ENCODE results near the gene ABI2. TPM values are rescaled to one million over a fixed set of nuclear protein-coding genes. Genes with fewer than 3 reads are reported as not detected.
"Not testable (repeated sequence)": the region's sequence is repeated elsewhere in the genome, so short reads cannot be mapped to it uniquely, and the experiment has no call there.

ABI2 gene
- 31.4 and 32.3 TPM in 2 replicates for total RNA-seq

- Mint-ChIP-seq H3K27me3 (ENCODE audit: insufficient read depth) (no peaks in the 10 kb centered on the region), H3K27ac (peak within 1 kb of the TSS; percentile 91), H3K9me3 (no peaks in the 10 kb centered on the region), H3K36me3 (ENCODE audit: low read depth) (peaks cover 10% of the 10 kb centered on the region), H3K4me1 (ENCODE audit: low read depth) (peaks cover 34% of the 10 kb centered on the region), H3K4me3 (peak within 1 kb of the TSS; percentile 94)
- DNase-seq (ENCODE audit: low spot score): peak; percentile 60
- intact Hi-C loops (cut with micrococcal nuclease): loop anchor here (1.0 to 5.0 kb wide), 4 partner anchors 89 to 484 kb away; partner anchors contain the start of genes CYP20A1, NBEAL1 and WDR12
Observed at GRCh38 chr2:203327901-203328759, at the start of gene ABI2. Gene ABI2 (plus strand): TSS chr2:203328394. CDS start chr2:203328515, 121 bp downstream.

DNA sequence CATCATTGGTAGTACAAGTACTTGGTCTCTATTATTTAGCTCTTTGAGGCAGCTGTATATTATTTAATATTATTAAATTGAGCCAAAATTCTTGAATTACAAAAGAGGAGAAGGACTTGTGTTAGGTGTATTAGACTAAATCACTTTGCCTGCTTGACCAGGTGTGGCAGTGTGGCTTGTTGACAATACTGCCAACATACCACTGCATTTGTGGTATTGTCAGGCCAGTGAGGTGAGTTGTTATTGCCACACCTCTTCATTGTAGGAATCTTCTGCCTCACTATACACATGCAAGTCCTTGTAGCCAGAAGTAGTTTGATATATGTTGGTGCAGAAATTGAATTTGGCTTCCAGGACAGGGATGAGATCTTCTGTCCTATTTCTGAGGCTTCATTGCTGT is 48.9 kb upstream of the ABI2 start:
- no peak for DNase-seq (ENCODE audit: low spot score)
- Mint-ChIP-seq H3K27ac (no peak overlapping the region), H3K36me3 (ENCODE audit: low read depth) (peaks cover 27% of the 10 kb centered on the region), H3K9me3 (no peaks in the 10 kb centered on the region), H3K4me3 (no peak overlapping the region), H3K27me3 (ENCODE audit: insufficient read depth) (no peaks in the 10 kb centered on the region), H3K4me1 (ENCODE audit: low read depth) (no peaks in the 10 kb centered on the region)
- intact Hi-C loops (cut with micrococcal nuclease): no loop called here

DNA sequence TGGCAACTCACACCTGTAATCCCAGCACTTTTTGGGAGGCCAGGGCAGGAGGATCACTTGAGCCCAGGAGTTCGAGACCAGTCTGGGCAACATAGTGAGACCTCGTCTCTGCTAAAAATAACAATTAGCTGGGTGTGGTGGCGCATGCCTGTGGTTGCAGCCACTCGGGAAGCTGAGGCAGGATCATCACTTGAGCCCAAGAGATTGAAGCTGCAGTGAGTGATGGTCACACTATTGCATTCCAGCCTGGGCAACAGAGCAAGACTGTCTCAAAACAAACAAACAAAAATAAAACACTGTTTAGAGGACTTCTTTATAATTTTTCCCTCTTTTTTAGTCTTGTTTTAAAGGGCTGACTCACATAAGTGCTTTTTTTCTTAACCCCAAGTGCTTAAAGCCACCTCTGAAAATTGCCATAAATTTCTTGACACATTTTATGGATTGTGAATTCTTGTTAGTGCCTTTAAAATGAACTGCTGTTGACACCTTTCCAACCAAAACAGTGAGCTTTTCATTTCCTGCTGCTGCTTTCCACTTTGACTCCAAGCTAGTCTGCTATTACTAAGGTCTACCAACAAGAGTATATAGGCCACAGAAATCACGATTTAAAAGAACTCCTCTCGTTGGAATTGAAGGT is 47.6 kb upstream of the ABI2 start:
- Mint-ChIP-seq H3K4me3 (no peak overlapping the region), H3K9me3 (no peaks in the 10 kb centered on the region), H3K36me3 (ENCODE audit: low read depth) (peaks cover 30% of the 10 kb centered on the region), H3K4me1 (ENCODE audit: low read depth) (no peaks in the 10 kb centered on the region), H3K27ac (no peak overlapping the region), H3K27me3 (ENCODE audit: insufficient read depth) (no peaks in the 10 kb centered on the region)
- intact Hi-C loops (cut with micrococcal nuclease): no loop called here
- DNase-seq (ENCODE audit: low spot score): no peak

- H3K4me3 Mint-ChIP-seq: no peak overlapping the region
- H3K27me3 Mint-ChIP-seq (ENCODE audit: insufficient read depth): no peaks in the 10 kb centered on the region
- no peaks in the 10 kb centered on the region for H3K4me1 Mint-ChIP-seq (ENCODE audit: low read depth)
- no peak for DNase-seq (ENCODE audit: low spot score)
- intact Hi-C loops (cut with micrococcal nuclease): no loop called here
- no peaks in the 10 kb centered on the region for H3K9me3 Mint-ChIP-seq
- H3K27ac Mint-ChIP-seq: no peak overlapping the region
- peaks cover 25% of the 10 kb centered on the region for H3K36me3 Mint-ChIP-seq (ENCODE audit: low read depth)
Observed at GRCh38 chr2:203282101-203282500, 46.1 kb upstream of the ABI2 start.

- Mint-ChIP-seq H3K4me1 (ENCODE audit: low read depth) (no peaks in the 10 kb centered on the region), H3K9me3 (no peaks in the 10 kb centered on the region), H3K27me3 (ENCODE audit: insufficient read depth) (no peaks in the 10 kb centered on the region), H3K27ac (no peak overlapping the region), H3K36me3 (ENCODE audit: low read depth) (peaks cover 18% of the 10 kb centered on the region), H3K4me3 (no peak overlapping the region)
- intact Hi-C loops (cut with micrococcal nuclease): no loop called here
- no peak for DNase-seq (ENCODE audit: low spot score)
Observed at GRCh38 chr2:203286532-203286931, 41.7 kb upstream of the ABI2 start.

DNA sequence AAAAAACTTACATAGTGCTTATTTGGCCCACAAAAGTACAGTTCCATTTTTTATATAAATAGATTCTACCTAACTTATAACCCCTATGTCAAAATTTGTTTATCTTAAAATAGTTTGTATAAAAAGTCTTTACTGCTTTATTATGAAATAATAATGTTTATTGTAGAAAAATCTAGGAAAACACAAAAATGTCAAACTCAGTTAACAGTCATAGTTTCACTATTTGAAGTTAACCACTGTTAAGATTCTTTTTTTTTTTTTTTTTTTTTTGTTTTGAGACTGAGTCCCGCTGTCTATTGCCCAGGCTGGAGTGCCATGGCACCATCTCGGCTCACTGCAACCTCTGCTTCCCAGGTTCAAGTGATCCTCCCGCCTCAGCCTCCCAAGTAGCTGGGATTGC is 26.5 kb upstream of the ABI2 start:
- peaks cover 2% of the 10 kb centered on the region for H3K36me3 Mint-ChIP-seq (ENCODE audit: low read depth)
- no peaks in the 10 kb centered on the region for H3K9me3 Mint-ChIP-seq
- intact Hi-C loops (cut with micrococcal nuclease): no loop called here
- no peak overlapping the region for H3K27ac Mint-ChIP-seq
- no peaks in the 10 kb centered on the region for H3K4me1 Mint-ChIP-seq (ENCODE audit: low read depth)
- DNase-seq (ENCODE audit: low spot score): no peak
- no peaks in the 10 kb centered on the region for H3K27me3 Mint-ChIP-seq (ENCODE audit: insufficient read depth)
- H3K4me3 Mint-ChIP-seq: no peak overlapping the region

GRCh38 chr2:203302586-203302985 is 25.6 kb upstream of the ABI2 start:
- H3K4me1 Mint-ChIP-seq (ENCODE audit: low read depth); H3K36me3 Mint-ChIP-seq (ENCODE audit: low read depth); H3K4me3 Mint-ChIP-seq; H3K27ac Mint-ChIP-seq; intact Hi-C loops (cut with micrococcal nuclease); DNase-seq (ENCODE audit: low spot score); H3K9me3 Mint-ChIP-seq; H3K27me3 Mint-ChIP-seq (ENCODE audit: insufficient read depth): not testable (repeated sequence)

DNA sequence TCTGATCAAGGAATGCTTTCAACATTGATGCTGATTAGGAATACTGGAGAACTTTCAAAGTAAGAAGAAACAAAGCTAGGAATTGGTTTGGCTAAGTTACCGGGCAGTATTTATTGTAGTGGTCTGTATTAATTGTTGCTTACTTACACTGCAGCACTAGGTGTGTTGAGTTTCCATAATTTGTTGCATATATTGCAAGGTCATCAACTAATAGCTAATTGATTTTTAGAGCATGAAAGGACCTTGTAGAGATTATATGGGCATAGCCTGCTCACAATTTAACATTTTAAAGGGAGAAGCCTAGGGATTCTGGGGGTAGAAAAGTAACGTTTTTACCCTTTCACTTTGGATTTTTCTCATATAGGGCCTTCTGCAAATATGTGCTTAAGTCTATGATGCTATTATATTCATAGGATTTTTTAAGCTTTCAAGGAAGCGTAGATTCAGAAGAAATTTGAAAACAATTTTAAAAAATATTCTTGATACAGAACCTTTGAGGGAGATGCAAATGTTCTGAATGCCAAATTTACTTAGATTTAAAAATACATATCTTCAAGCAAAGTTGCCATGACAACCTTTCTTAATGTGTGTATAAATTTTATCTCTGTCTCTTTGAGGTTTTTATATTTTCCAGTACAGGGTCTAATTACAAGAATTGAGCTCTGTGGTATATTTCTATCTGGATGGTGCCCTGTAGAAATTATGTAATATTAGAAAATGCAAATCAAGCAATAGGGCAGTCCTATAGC is 17.3 kb upstream of the ABI2 start:
- Mint-ChIP-seq H3K27me3 (ENCODE audit: insufficient read depth) (no peaks in the 10 kb centered on the region), H3K36me3 (ENCODE audit: low read depth) (peaks cover 12% of the 10 kb centered on the region), H3K9me3 (no peaks in the 10 kb centered on the region), H3K27ac (no peak overlapping the region), H3K4me1 (ENCODE audit: low read depth) (peaks cover 5% of the 10 kb centered on the region), H3K4me3 (no peak overlapping the region)
- DNase-seq (ENCODE audit: low spot score): no peak
- intact Hi-C loops (cut with micrococcal nuclease): no loop called here

GRCh38 chr2:203326356-203326755 is 1.8 kb upstream of the ABI2 start:
- Mint-ChIP-seq H3K4me1 (ENCODE audit: low read depth) (peaks cover 34% of the 10 kb centered on the region), H3K4me3 (no peak overlapping the region), H3K36me3 (ENCODE audit: low read depth) (peaks cover 10% of the 10 kb centered on the region), H3K27me3 (ENCODE audit: insufficient read depth) (peaks cover under 1% of the 10 kb centered on the region), H3K27ac (no peak overlapping the region), H3K9me3 (no peaks in the 10 kb centered on the region)
- no peak for DNase-seq (ENCODE audit: low spot score)
- intact Hi-C loops (cut with micrococcal nuclease): loop anchor here (5.0 kb wide), 2 partner anchors 314 to 486 kb away; partner anchors contain the start of gene NBEAL1

- no peaks in the 10 kb centered on the region for H3K9me3 Mint-ChIP-seq
- no peaks in the 10 kb centered on the region for H3K27me3 Mint-ChIP-seq (ENCODE audit: insufficient read depth)
- H3K4me1 Mint-ChIP-seq (ENCODE audit: low read depth): peaks cover 34% of the 10 kb centered on the region
- H3K36me3 Mint-ChIP-seq (ENCODE audit: low read depth): peaks cover 10% of the 10 kb centered on the region
- peak overlapping the region; percentile 94 for H3K4me3 Mint-ChIP-seq
- DNase-seq (ENCODE audit: low spot score): no peak
- intact Hi-C loops (cut with micrococcal nuclease): loop anchor here (5.0 kb wide), 2 partner anchors 315 to 485 kb away; partner anchors contain the start of gene NBEAL1
- H3K27ac Mint-ChIP-seq: peak overlapping the region; percentile 91
Observed at GRCh38 chr2:203327582-203327900, 653 bp upstream of the ABI2 start.

DNA sequence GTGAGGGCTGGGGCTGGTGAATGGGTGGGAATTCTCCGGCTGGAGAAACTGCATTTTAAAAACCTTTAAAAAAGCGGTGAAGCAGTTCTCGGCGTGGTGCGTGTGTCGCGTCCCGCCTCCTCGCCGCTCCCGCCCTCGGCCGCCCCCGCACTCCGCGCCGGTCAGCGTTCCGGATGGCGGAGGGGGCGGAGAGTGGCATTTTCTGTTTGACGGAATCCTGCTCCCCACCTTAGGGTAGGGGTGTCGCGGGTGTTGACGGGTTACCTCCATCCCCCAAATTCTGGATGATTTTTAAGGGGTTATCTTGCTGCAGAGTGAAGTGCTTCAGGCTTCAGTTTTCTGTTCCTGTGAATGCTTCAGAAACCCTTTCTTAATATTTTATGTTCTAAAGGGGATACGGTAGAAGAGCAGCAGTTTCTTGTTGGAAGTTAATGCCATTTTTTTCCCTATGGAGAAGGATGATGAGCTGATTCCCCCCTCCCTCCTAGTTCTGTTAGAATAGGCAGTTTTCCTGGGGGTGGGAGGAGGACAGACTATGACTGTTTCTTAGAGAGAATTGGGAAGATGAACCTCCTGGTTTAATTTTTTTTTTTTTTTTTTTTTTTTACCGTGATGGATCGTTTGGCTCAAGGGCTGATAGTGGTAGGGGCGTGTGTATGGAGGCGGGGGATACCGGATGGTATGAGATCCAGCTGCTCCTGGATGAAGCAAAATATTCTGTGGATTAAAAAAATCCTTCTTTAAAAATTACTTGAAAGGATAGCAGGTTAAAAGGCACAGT is 756 bp downstream of the ABI2 start:
- H3K4me3 Mint-ChIP-seq: peak overlapping the region; percentile 90
- intact Hi-C loops (cut with micrococcal nuclease): loop anchor here (1.0 to 5.0 kb wide), 4 partner anchors 90 to 483 kb away; partner anchors contain the start of genes CYP20A1, NBEAL1 and WDR12
- peak; percentile 36 for DNase-seq (ENCODE audit: low spot score)
- no peaks in the 10 kb centered on the region for H3K9me3 Mint-ChIP-seq
- H3K36me3 Mint-ChIP-seq (ENCODE audit: low read depth): peaks cover 10% of the 10 kb centered on the region
- peak overlapping the region; percentile 79 for H3K27ac Mint-ChIP-seq
- peaks cover 38% of the 10 kb centered on the region for H3K4me1 Mint-ChIP-seq (ENCODE audit: low read depth)
- H3K27me3 Mint-ChIP-seq (ENCODE audit: insufficient read depth): no peaks in the 10 kb centered on the region

DNA sequence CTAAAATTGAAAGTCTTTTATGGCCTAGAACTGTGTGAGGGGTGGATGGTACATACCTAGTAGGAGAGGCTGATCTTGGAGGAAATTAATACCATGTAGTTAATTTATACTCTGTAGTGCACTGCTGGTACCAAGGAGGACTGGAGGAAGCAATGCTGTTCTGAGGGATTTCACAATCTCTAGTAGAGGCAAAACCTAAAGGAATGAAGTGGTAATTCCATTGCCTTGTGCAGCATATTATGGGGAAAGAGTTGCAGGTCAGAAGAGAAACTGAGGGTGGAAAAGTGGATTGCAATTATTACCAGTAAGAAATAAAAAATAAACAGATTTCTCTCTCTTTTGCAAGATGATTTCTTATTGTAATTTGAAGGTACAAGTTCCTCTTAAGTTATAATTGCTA is 2.2 kb downstream of the ABI2 start:
- peaks cover 13% of the 10 kb centered on the region for H3K36me3 Mint-ChIP-seq (ENCODE audit: low read depth)
- intact Hi-C loops (cut with micrococcal nuclease): no loop called here
- H3K4me1 Mint-ChIP-seq (ENCODE audit: low read depth): peaks cover 38% of the 10 kb centered on the region
- H3K9me3 Mint-ChIP-seq: no peaks in the 10 kb centered on the region
- no peaks in the 10 kb centered on the region for H3K27me3 Mint-ChIP-seq (ENCODE audit: insufficient read depth)
- no peak for DNase-seq (ENCODE audit: low spot score)
- H3K4me3 Mint-ChIP-seq: peak overlapping the region; percentile 90
- H3K27ac Mint-ChIP-seq: no peak overlapping the region
